GM12892 (cell line): Measurements from ENCODE around the gene CLIC4.
A peak's percentile ranks its signal among the peaks of the same experiment; 100 is the strongest.

ENCODE experiments used
- DNase-seq: peaks from one replicate; pipeline ENCODE4 v3.0.0; 2011; ENCODE audit not compliant: insufficient read length
- FAIRE-seq: peaks from 2 replicates; lab custom pipeline; 2011; peaks lifted over from hg19 to GRCh38; lab: Jason Lieb, UNC
- POLR2A ChIP-seq: IDR thresholded peaks from 2 replicates; pipeline ENCODE4 v1.6.1; 2011; ENCODE audit warnings: low read depth, low read length, control low read depth
- POLR2AphosphoS5 ChIP-seq: IDR thresholded peaks from 2 replicates; pipeline ENCODE4 v1.6.1; 2011; ENCODE audit warnings: low read depth, low read length, control low read depth
- TAF1 ChIP-seq: IDR thresholded peaks from 2 replicates; pipeline ENCODE4 v1.6.1; 2011; ENCODE audit warnings: low read depth, mild to moderate bottlenecking, control low read depth, low read length, borderline replicate concordance

The CLIC4 gene

DNA sequence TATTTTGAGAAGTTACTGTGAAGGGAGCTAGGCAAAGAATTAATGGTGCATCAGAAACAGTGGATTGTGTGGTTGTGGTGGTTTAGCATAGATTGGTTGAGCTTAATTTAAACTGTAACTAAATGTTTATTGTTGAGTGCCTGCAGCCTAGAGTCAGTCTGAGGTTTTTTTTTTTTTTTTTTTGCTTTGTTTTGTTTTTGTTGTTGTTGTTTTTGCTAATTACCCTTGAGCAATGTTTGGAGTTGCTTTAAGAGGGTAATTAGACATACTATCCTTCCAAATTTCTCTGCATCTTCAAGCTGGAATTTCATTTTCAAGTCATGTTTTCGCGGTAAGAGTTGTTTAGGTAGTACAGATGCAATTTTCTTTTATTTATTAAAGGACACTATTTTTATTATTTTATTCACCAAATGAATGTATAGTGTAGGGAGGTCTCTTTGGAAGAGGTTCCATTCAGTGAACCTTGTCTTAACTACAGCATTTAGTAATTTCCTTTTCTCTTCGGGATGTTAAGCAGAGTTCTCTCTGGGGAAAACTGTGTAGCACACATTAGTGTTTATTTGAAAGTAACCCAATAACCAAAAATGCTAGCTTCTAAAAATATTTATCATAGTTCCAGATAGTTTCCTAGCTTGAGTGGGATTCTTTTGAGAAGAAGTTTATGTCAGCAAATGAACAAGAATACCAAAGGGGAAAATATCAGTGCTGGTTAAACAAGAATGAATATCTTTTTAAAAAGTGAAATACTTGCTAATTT is 82.3 kb downstream of the CLIC4 start:
- DNase-seq (no peak), FAIRE-seq (no peak)
- no peak for TF ChIP-seq POLR2A
- TF ChIP-seq TAF1 = no peak
- TF ChIP-seq POLR2AphosphoS5 = no peak

DNA sequence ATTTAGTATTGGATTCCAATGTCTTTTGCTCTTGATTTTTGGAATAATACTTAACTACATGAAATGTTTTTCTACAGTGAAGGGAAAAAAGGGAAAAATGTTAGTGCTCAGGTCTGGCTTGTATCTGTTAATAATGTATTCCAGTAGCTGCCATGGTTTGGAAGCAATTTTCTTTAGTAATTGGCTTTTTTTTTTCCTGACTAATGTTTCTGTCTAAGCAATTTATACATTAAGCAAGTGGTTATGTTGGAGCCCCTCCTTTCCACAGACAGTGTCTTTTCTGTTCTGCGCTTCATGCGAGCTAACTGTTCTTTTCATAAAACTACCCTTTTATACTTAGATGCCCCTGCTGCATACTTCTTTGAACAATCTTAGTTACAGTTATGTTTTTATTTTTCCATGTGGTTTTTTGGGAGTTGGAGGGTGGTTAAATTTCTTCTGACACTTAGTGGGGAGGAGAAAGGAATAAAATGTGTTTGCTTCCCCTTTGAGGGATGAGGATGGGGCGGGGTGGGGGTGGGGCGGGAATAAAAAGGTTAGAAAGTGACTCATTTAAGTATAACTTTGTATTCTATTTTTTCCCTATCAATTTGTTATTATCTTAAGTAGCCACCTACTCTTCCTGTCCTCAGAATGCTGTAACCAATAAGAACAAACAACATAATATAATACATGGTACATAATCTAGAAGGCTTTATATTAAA is 83.1 kb downstream of the CLIC4 start:
- FAIRE-seq (no peak), DNase-seq (no peak)
- TF ChIP-seq POLR2A (no peak), TAF1 (no peak), POLR2AphosphoS5 (no peak)

DNA sequence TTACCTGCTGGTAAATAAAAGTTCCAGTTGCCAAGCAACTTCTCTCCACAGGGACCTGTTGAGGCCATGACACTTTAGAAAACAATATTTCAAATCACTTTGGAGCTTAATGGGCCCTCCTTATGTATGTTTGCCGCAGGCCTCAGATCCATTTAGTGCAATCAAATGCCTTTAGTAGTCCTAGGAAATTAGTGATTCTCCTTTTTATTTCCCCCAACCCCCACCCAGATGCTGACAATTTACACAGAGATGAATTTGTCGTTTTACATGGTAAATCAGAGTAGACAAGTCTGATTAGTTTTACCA is 83.6 kb downstream of the CLIC4 start:
- TF ChIP-seq TAF1 (no peak), POLR2AphosphoS5 (no peak), POLR2A (no peak)
- FAIRE-seq = no peak
- DNase-seq = no peak

DNA sequence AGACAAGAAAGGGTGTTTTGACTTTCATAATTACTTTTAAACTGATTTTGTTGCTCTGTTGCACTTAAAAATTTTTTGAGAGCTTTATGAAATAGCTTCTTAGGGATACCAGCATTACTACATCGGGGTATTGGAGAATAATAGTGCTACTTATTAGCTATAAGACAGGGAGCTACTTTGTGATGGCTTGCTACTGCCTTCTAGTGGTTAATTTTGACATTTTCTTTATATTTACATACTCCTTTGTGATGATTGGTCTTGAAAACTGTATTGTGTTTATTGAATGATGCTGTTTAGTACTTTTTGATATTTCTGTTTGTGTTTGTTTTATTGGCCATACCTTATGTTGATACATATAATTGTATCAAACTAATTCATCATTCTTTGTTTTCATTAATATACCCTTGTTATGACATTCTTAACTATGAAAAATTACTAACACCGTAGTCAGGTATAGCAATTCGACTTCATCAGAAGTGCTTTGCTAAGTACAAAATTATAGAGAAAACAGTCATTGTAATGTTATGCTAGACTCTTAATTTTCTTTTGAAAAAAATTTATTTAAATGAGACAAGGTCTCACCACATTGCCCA is 85.5 kb downstream of the CLIC4 start:
- FAIRE-seq = no peak
- TF ChIP-seq POLR2A (no peak), POLR2AphosphoS5 (no peak), TAF1 (no peak)
- no peak for DNase-seq

DNA sequence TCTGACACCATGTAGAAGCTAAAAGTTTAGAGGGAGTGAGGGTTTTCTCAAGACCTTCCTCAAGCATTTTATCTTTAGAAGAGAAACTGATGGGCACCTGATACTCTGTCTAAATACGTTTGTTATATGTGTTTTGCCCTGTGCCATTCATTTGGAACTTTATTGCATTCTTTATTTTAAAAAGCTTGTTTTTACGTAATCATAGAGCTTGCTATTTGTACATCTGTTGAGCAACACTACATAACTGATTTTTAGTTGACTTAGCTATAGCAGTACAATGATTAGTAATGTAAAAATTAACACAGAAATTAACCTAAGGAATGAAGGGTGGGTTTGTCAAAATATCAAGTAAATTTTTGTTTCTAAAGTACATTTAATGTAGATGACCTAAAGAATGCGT is 96.3 kb downstream of the CLIC4 start:
- FAIRE-seq = no peak

DNA sequence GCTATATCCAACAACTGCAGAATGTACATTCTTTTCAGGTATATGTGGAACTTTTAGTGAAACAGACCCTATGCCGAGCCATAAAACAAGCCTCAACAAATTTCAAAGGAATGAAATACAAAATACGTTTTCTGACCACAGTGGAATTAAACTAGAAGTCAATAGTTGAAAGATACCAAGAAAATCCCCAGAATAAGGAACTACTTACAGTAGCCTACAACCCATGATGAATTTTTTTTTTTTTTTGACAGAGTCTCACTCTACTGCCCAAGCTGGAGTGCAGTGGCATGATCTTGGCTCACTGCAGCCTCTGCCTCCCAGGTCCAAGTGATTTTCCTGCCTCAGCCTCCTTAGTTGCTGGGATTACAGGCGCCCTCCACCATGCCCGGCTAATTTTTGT is 101.4 kb downstream of the CLIC4 start:
- DNase-seq (no peak), FAIRE-seq (no peak)
- TF ChIP-seq TAF1 (no peak), POLR2A (no peak), POLR2AphosphoS5 (no peak)

More for the DNA sequence above, 96.3 kb downstream of the CLIC4 start:
- no peak for DNase-seq
- TF ChIP-seq POLR2AphosphoS5 (no peak), TAF1 (no peak), POLR2A (no peak)

DNA sequence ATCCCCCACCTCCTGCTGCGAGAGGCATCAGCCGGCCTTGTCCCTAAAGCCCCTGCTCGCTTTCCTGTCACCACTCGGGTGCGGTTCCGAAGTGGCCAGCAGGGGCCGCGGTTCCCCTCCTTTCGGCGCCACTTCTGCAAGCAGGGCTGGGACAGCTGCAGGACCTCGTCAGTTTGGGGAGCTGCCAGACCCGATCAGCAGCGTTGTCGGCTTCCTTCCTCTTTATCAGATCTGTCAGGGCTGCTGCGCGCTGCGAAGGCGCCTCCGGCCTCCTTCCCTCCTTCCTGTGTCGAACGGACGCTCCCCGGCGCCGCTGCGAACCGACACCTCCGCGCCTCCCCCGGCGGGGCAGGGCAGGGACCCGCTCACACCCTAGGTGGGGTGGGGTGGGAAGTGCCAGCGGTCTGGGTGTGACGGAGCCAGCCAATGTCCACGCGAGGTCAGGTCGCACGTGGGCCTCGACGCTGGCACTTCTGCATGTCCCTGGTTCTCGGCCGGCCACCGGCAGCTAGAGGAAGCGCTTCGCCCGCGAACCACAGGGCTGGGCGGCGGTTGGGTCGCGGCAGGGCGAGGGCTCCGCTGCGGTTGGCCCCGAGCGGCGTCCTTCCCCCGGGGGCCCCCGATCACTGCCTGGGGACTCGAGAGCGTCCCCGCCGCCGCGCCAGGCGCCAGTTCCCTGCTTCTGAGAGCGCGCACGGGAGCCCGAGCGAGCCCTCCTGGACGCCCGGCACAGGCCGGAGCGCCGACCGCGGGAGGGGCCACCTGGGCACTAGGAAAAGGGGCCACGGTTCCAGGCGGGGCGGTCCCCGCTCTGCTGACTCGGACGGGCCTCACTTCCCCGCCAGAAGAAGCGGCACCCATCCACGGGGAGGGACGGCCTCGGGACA is 103.0 kb downstream of the CLIC4 start:
- peak; percentile 66; the same call in 1 of the 2 replicates for TF ChIP-seq TAF1
- TF ChIP-seq POLR2A = peak; percentile 56
- TF ChIP-seq POLR2AphosphoS5 = peak; percentile 84
- peak; percentile 97 for FAIRE-seq
- peak; percentile 80 for DNase-seq

DNA sequence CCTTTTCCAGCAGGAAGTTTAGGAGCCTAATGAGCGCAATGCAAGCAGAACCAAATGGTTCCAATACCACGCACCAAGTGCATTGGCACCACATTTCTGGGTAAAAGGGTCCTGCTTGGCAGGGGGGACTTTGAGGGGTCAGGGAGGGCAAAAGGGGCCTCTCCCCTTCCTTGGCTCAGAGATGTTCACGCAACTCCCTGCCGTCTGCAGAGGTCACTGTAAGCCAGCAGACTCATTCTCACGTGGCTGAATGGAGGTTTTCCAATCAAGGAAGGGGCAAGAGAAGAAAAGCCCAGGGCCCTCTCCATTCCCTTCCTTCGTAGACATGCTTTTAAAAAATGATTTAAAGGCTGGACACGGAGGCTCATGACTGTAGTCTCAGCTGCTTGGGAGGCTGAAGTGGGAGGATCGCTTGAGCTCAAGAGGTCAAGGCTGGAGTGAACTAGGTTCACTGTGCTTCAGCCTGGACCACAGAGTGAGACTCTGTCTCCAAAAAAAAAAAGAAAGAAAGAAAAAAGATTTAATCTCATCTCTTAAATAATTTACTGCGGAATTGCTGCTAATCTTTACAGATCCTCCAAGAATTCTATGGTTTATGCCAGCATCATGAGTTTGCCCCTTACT is 104.5 kb downstream of the CLIC4 start:
- no peak for DNase-seq
- no peak for FAIRE-seq
- TF ChIP-seq POLR2A (no peak), TAF1 (no peak), POLR2AphosphoS5 (no peak)

DNA sequence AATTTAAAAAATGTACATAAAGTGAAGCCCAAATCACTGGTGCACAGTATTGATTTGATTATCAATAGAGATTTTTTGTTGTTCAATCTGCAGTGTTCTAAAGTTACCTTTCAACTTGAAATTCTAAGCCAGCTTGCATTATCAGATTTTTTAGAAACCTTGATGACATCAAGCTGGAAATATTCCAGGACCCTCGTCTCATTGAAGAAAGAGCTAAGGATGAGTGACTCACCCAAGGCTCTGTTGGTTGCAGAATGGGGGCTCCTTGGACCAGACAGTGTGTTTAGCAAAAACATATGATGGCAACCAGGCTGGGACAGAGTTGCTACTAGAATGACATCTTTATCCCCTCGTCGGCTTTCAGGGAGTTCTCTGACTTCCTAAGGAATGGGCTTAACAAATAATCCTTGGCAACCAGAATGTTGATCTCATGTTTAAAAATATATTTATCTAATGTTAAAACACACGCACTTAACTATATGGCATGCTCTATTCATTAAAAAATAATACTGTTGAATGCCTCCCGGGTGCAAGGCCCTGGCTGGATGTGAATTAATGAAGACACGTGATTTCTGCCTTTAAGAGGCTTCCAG is 105.2 kb downstream of the CLIC4 start:
- FAIRE-seq (no peak), DNase-seq (no peak)
- TF ChIP-seq POLR2A (no peak), TAF1 (no peak), POLR2AphosphoS5 (no peak)

DNA sequence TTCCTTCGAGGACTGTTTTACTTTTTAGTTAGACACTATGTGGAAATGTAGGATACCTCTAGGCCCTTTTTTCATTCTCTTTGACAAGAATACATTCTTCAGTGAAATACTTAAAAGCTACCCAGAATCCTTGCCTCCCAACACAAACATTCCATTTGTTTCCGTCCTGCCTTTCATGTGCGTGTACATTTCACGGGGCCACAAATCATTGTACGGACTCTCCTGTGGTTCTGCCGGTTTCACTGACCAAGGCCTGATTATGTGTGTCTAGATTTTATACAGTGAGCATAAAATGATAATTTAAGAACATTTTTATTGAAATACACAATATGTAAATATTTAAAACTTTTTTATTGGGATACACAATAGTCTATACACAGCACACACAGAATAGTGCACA is 108.4 kb downstream of the CLIC4 start:
- DNase-seq = no peak
- FAIRE-seq = no peak
- no peak for TF ChIP-seq TAF1
- TF ChIP-seq POLR2AphosphoS5 = no peak
- no peak for TF ChIP-seq POLR2A
